GM12878 (cell line): ENCODE data around the gene LRP1B. TPM values are rescaled to one million over a fixed set of nuclear protein-coding genes. Genes with fewer than 3 reads are reported as not detected.

Experiments
- ATAC-seq: fragments of 200-7000 bp; cut with Tn5 transposase; 3 replicates; pipeline ENCODE4 v1.9.1; 2020; ENCODE audit warnings: mild to moderate bottlenecking, moderate library complexity
- BruUV-seq: library from RNA; stranded (reverse); fragments of 400-500 nt; replicated peaks from 2 replicates; lab custom pipeline; 2021; lab: Mats Ljungman, UMichigan
- CTCF ChIA-PET: fragments of 300-600 bp; sonication (Branson Sonifier 250); formaldehyde crosslinking; extraction: SDS; loops from one replicate; lab custom pipeline; 2021; ENCODE audit warnings: inconsistent platforms; lab: Yijun Ruan, JAX
- POLR2A ChIA-PET: fragments of 350-600 bp; formaldehyde crosslinking; extraction: SDS; loops from one replicate; lab custom pipeline; 2021; ENCODE audit warnings: inconsistent platforms; lab: Charles Lee
- RAD21 ChIA-PET: fragments of 300-600 bp; sonication (Branson Sonifier 250); formaldehyde crosslinking; loops from one replicate; lab custom pipeline; 2023; ENCODE audit warnings: antibody characterized with exemption; ENCODE audit not compliant: unreplicated experiment; lab: Charles Lee
- SMC1A ChIA-PET: fragments of 300-600 bp; sonication (Branson Sonifier 250); formaldehyde crosslinking; loops from one replicate; lab custom pipeline; 2023; ENCODE audit not compliant: unreplicated experiment, uncharacterized antibody; lab: Charles Lee
- DNase-seq: peaks from one replicate; pipeline ENCODE4 v3.0.0-alpha.2; 2011; ENCODE audit warnings: low read depth, low spot score
- FAIRE-seq: peaks from 3 replicates; lab custom pipeline; 2011; peaks lifted over from hg19 to GRCh38; lab: Jason Lieb, UNC
- H2AFZ ChIP-seq: 2 replicates; pipeline ENCODE4 v1.6.0; 2011; ENCODE audit warnings: low read depth, low read length, control low read depth; ENCODE audit not compliant: control insufficient read depth
- H3K27ac ChIP-seq: 2 replicates; pipeline ENCODE4 v1.5.1; 2011; ENCODE audit warnings: control low read depth; ENCODE audit not compliant: control insufficient read depth, insufficient read depth
- H3K27me3 ChIP-seq, 2 experiments: replicated peaks in 1 of 2; 2 replicates each; pipeline versions ENCODE4 v1.6.0 to v1.6.1; 2011; ENCODE audit warnings: low read length in 1 of 2; ENCODE audit not compliant: control insufficient read depth in 2 of 2, insufficient read depth in 2 of 2
- H3K36me3 ChIP-seq, 2 experiments: 2 replicates each; pipeline ENCODE4 v1.5.1; 2011; ENCODE audit warnings: low read length in 1 of 2; ENCODE audit not compliant: control insufficient read depth in 2 of 2, insufficient read depth in 2 of 2
- H3K4me1 ChIP-seq: 2 replicates; pipeline ENCODE4 v1.6.1; 2011; ENCODE audit warnings: mild to moderate bottlenecking, low read length, moderate library complexity, mixed read lengths; ENCODE audit not compliant: control insufficient read depth, insufficient read depth
- H3K4me2 ChIP-seq: 2 replicates; pipeline ENCODE4 v1.6.0; 2011; ENCODE audit warnings: control low read depth; ENCODE audit not compliant: control insufficient read depth, insufficient read depth
- H3K4me3 ChIP-seq: fragments of 200-600 bp; sonication (generic); 2 replicates; pipeline ENCODE4 v1.5.1; 2016
- H3K79me2 ChIP-seq: 2 replicates; pipeline ENCODE4 v1.6.0; 2011; ENCODE audit warnings: low read length; ENCODE audit not compliant: control insufficient read depth, insufficient read depth
- H3K9ac ChIP-seq: 2 replicates; pipeline ENCODE4 v1.8.0; 2011; ENCODE audit warnings: low read length, control low read depth, mixed read lengths; ENCODE audit not compliant: control insufficient read depth, insufficient read depth
- H3K9me3 ChIP-seq: replicated peaks from 3 replicates; pipeline ENCODE4 v1.5.1; 2011; ENCODE audit warnings: mild to moderate bottlenecking, low read length; ENCODE audit not compliant: control insufficient read depth, insufficient read depth
- H4K20me1 ChIP-seq: 2 replicates; pipeline ENCODE4 v1.6.0; 2011; ENCODE audit not compliant: control insufficient read depth, insufficient read depth
- BCL3 ChIP-seq: IDR thresholded peaks from 2 replicates; pipeline ENCODE4 v1.6.1; 2011; ENCODE audit warnings: borderline replicate concordance, low read depth, mild to moderate bottlenecking, moderate library complexity, low read length; ENCODE audit not compliant: insufficient read depth, poor library complexity, severe bottlenecking
- CREM ChIP-seq: IDR thresholded peaks from 2 replicates; pipeline ENCODE4 v1.6.1; 2014; ENCODE audit warnings: antibody characterized with exemption, low read depth
- MAX ChIP-seq: IDR thresholded peaks from 2 replicates; pipeline ENCODE4 v1.6.1; 2012; ENCODE audit warnings: low read depth, low read length, improper control_type of control experiment
- NKRF ChIP-seq: fragments of 450-650 bp; conservative IDR thresholded peaks from 2 replicates; pipeline ENCODE4 v1.6.1; 2017; ENCODE audit warnings: mild to moderate bottlenecking, moderate library complexity
- SREBF1 ChIP-seq: IDR thresholded peaks from 2 replicates; pipeline ENCODE4 v1.6.1; 2012; ENCODE audit warnings: mild to moderate bottlenecking, low read length
- SUZ12 ChIP-seq: fragments of 200-600 bp; sonication (generic); IDR thresholded peaks from one replicate; pipeline ENCODE4 v1.6.1; 2018; ENCODE audit warnings: antibody characterized with exemption, mild to moderate bottlenecking; ENCODE audit not compliant: unreplicated experiment
- USF1 ChIP-seq: IDR thresholded peaks from 2 replicates; pipeline ENCODE4 v1.6.1; 2011; ENCODE audit warnings: borderline replicate concordance, low read depth, mild to moderate bottlenecking, moderate library complexity, mixed read lengths, low read length; ENCODE audit not compliant: insufficient read depth; ENCODE audit errors: extremely low read length
- WRNIP1 ChIP-seq: IDR thresholded peaks from 2 replicates; pipeline ENCODE4 v1.6.1; 2011; ENCODE audit warnings: low read depth, low read length, improper control_type of control experiment, borderline replicate concordance
- ZNF274 ChIP-seq: IDR thresholded peaks from one replicate; pipeline ENCODE4 v1.8.0; 2011; ENCODE audit not compliant: insufficient read length, insufficient read depth
- WGBS: methylation state at CpG from one replicate; pipeline ENCODE4 v1.1.6; 2016; ENCODE audit warnings: low lambda C conversion rate; ENCODE audit not compliant: insufficient replicate concordance, insufficient coverage; ENCODE audit errors: missing lambda C conversion rate; 5-methylcytosine and 5-hydroxymethylcytosine counted together
- in situ Hi-C: fragments of 300-500 bp; cut with MboI; formaldehyde crosslinking; loops from 9 replicates; pipeline ENCODE4 v1.14.3; 2018; ENCODE audit warnings: mixed read lengths
- intact Hi-C: fragments of 100-400 bp; cut with micrococcal nuclease; formaldehyde crosslinking; loops from one replicate; pipeline ENCODE4 v1.14.2; 2022; ENCODE audit not compliant: unreplicated experiment
- polyA plus RNA-seq, 11 experiments: library from polyadenylated mRNA; depleted of rRNA in 4 of 11; unstranded in 6 of 11; stranded (reverse) in 5 of 11; fragments of >200 nt; fragmentation: Nextera tagmentation in 4 of 11; fragmentation: Illumina TruSeq in 1 of 11; extraction: Ambion mirVana in 4 of 11; extraction: Trizol in 1 of 11; gene quantifications; 1 replicate in 1 of 11; 2 replicates in 10 of 11; pipeline versions ENCODE4 v1.2.1 to v1.2.3, GENCODE V29; 2011 to 2016; ENCODE audit warnings: inconsistent platforms in 2 of 11, missing spikeins in 2 of 11, low read depth in 1 of 11
- total RNA-seq, 4 experiments: library from RNA; depleted of rRNA in 3 of 4; stranded (reverse); fragments of >200 nt in 3 of 4; fragmentation: Illumina TruSeq in 1 of 4; extraction: Trizol in 1 of 4; gene quantifications; 2 replicates each; pipeline versions ENCODE4 v1.2.1 to v1.2.3, GENCODE V29; 2013 to 2021

Gene LRP1B
- total and polyA plus RNA-seq, 10 of the 15 experiments (the other 5 are each of a cell fraction or from before 2014, with no cell fraction given), result under 0.01 to 0.06 (median 0.03) TPM; not detected in 5

- no peak for TF ChIP-seq CREM
- TF ChIP-seq ZNF274, result no peak
- no peak for TF ChIP-seq USF1
- no peak for TF ChIP-seq SUZ12
- TF ChIP-seq BCL3, result no peak
- TF ChIP-seq, all 136 proteins: peak for 0
Measured at GRCh38 chr2:141329964-141330363, 800.9 kb downstream of the LRP1B start (continued).

GRCh38 chr2:141323571-141323970 is 807.2 kb downstream of the LRP1B start:
- intact Hi-C loops, result no loop called here
- ChIA-PET CTCF (no interaction called here), POLR2A (no interaction called here), RAD21 (no interaction called here), SMC1A (no interaction called here)
- Histone ChIP-seq H4K20me1 (no peaks in the 10 kb centered on the region), H3K4me2 (no peak overlapping the region), H3K27ac (no peak overlapping the region), H3K79me2 (no peaks in the 10 kb centered on the region), H3K4me3 (no peak overlapping the region), H2AFZ (no peak overlapping the region), H3K36me3 (no peaks in the 10 kb centered on the region), H3K9me3 (no peaks in the 10 kb centered on the region), H3K27me3 (no peaks in the 10 kb centered on the region), H3K9ac (no peak overlapping the region), H3K4me1 (no peaks in the 10 kb centered on the region)
- FAIRE-seq (no peak), DNase-seq (no peak), ATAC-seq (no peak)
- in situ Hi-C loops, result no loop called here
- TF ChIP-seq SREBF1 (no peak), WRNIP1 (no peak), MAX (no peak), NKRF (no peak)
- no TSS peak for BruUV-seq
- WGBS, result 0% methylated on average over 2 of the region's 2 CpGs
